Measurements from ENCODE around the gene PPDPF.

PPDPF gene, protein sequence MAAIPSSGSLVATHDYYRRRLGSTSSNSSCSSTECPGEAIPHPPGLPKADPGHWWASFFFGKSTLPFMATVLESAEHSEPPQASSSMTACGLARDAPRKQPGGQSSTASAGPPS

DNA sequence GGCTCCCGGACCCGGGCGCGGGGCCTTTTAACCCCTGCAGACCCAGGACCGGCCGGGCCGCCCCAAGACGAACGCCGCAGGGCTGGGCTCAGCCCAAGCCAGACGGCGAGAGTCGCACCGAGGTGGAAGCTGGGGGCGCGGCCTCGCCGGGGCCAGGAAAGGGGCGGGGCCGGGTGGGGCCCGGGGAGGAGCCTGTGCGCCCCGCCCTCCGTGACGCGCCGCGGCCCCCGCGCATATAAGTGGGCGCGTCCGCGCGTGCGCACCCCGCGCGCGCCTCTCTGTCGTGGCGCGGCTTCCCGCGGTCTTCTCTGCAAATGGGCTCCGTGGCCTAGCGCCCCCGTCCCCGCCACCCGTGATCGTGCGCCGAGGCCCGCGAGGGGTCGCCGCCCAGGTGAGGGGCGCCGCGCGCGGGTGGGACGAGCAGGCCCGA lies at the start of gene PPDPF:
Gene PPDPF, plus strand, starts transcription at position 262 of the 430 bp plus-strand sequence. CDS start 544 bp downstream, outside the sequence.
- DNase-seq = peak; percentile 59 to 79

DNA sequence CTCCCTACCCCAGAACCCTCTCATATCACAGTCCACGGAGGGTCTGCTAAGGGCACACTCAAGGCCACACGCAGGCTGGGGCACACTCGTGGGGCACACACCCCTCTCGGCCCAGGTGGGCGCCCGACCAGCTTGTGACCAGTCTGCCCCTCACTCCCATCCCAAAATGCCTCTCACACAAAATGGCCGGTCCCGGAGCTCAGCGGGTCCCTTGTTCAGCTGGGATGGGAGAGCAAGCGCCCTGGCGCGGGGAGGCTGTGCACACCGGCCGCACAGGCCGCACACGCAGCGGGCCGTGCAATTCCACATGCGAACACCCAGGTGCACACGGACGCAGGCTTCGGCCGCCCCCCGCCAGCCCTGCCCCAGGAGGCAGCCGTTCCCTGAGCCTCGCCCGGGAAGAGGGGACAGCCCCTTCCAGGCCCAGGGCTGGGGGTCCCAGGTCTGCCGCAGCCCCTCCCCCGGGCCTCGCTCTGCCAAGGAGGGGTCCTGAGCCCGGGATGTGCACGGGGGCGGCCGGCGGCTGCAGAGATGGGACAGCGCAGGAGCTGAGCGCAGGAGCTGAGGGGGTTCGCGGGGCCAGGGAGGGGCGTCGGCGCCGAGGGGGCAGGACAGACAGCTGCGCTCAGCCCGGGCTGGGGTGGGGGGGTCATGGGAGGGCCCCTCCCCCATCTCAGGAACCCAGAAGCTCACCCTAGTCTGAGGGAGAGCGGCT lies 49.4 kb upstream of the PPDPF start:
- peak in 1 of 2 experiments; percentile 25 for DNase-seq

DNA sequence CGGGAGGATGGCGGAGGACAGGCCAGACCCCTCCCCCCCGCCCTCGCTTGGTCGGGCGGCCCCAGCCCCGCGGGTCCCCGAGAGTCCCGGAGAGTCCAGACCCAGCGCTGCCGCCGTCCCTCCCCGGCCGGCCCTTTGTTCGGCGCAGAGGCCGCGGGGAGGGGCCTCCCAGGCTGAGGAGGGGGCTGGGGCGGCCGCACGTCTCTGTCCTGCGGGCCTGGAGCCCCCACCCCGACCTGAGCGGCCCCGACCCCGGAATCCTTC lies 48.9 kb upstream of the PPDPF start:
- no peak for DNase-seq

DNA sequence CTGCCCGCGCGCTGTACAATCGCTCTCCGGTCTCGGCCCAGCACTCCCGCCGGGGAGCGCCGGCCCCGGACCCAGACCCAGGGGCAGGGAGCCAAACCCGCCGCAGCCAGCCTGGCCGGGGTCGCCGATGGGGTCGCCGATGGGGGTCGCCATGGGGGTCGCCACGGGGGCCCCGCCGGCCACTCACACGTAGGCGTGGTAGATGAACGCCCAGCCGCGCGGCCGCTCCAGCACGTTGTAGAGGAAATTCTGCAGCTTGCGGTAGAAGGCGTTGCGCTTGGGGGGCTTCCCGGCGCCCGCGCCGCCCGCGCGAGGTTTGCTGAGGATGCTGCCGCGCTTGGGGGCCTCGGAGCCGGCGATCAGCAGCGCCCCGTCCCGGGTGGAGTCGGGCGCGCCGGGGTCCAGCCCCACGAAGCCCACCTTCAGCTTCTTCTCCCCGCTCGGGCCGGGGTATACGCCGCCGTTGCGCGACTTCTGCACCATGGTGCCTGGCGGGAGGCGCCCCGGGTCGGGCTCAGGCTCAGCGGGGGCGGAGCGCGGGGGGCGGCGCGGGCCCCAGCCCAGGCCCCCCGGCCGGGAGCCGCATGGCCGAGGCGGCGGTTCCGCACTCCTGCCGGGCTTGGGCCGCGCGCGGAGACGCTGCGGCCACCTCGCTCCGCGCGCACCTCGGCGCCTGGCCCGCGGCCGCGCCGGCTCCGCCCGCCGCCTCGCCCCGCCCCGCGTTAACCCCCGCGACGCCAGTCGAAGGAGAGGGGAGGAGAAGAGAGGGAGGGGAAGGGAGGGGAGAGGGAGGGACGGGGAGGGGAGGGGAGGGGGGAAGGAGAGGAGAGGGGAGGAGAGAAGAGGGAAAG lies 48.4 kb upstream of the PPDPF start, which contains the start of gene KCNQ2:
Gene KCNQ2, minus strand, starts transcription at position 675 of the 851 bp plus-strand sequence. Its CDS starts 192 bp downstream, at position 483.
- peak in 1 of 2 experiments; percentile 52 for DNase-seq

DNA sequence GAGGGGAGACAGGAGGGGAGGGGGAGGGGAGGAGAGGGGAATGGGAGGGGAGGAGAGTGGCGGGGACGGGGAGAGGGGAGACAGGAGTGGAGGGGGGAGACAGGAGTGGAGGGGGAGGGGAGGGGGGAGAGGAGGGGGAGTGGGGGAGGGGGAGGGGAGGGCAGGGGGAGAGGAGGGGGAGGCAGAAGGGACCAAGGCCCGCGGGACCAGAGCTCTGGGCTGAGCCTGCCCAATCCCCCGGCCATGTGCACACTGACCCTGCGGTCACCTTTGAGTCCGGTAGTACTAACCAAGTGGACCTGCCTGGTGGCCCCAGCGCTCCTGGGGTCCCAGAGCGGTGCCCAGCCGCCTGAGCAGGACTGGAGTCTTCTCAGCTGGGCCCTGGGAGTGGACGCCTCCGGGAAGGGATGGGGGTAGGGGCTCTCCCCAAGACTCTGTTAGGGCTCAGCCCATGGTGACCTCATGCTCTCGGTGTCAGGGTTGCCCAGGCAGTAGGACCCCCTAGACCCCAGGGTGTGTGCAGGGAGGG lies 47.6 kb upstream of the PPDPF start:
- no peak for DNase-seq

DNA sequence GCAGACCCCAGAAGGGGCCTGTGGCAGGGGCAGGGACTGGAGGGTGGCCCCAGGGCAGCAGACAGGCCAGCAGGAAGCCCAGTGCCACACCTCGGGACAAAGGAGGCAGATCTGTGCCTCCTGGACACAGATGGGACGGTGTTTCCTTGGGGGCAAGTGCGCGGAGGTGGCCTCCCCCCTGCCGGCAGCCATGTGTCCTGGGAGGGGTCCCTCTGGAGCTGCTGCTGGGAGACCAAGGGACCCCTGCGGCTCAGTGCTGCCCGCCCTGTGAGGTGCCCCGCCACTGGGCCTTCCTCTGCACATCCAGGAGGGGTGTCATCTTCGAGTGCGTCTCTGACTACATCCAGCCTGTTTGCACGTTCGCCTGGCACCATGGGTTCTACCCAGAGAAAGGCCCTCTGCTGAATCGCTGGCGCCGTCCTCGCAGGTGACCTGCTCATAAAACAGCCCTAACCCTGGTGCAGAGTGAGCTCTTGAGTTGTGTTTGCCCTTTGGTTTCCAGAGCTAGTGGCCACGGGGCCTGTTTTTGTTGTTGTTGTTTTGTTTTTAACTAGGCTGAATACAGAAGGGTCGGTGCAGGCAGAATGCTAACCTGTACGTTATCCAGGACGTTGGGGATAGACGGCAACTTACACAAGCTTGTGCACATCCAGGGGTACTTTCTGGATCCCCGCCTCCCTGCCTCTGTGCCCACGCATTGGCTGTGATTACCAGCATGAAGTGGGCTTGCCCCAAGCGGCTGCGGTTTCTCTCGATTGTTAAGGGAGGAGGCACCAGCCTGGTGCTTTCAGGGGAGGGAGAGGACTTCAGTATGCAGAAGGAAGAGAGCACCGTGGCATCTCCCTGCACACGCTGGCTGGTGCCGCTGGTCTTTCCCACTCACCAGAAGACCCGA lies 46.8 kb upstream of the PPDPF start:
- peak in 1 of 2 experiments; percentile 45 for DNase-seq

DNA sequence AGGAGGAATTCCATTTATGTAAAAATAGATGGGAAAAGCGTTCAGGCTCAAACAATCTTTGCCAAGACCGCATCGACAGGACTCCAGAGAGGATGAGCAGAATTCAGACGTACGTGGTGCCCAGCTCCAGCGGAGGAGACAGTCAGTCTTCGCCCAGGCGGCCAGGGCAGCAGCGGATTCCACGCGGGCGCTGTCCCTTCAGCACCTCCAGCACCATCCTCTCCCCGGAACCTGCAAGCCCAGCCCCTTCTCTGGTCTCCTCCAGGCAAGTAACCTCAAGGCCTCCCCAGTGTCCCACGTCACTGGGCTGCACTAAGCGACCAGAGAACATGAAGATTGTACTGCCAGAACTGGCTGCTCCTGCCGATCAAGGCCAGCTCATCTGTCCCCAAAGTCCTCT lies 45.4 kb upstream of the PPDPF start:
- no peak for DNase-seq

DNA sequence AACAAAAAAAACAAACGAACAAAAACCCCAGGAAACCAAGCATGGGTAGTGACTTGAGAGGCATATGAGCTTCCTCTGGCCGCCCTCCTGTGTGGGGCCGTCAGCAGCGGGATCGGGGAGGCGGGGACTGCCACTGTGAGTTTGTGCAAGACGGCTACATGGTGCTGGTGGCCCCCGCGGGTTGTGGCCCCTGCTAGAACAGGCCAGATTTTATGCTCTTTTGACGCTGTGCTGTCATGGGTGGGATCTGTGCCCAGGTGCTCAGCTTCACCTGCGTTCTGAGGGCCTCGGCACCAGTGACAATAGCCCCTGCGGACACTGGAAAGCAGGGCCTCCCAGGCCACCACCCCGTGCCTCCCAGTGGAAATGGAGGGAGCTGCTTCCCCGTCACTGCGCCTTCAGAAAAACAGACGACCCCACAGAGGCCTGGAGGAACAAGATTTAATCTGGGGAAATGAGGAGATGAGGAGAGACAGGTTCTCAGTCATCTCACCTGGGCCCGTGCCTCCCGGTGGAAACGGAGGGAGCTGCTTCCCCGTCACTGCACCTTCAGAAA lies 43.4 kb upstream of the PPDPF start:
- DNase-seq = no peak

DNA sequence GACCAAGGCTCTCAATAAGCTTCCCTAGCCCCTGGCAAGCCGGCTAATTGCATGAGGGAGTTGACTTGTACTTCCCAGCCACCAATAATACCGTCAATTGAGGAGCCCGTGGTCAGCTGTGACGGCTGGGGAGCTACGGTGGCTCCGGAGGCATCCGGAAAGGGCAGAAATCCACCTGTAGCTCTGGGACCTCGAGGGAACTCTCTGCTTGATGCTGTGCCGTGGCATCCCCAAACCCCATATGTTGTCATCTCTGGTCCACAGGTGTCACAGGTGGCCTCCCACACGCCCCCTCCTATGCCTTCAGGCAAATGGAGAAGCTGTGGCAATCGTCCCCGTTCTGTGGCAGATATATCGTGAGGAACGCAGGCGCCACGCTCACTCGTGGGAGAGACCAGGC lies 42.6 kb upstream of the PPDPF start:
- DNase-seq = no peak

DNA sequence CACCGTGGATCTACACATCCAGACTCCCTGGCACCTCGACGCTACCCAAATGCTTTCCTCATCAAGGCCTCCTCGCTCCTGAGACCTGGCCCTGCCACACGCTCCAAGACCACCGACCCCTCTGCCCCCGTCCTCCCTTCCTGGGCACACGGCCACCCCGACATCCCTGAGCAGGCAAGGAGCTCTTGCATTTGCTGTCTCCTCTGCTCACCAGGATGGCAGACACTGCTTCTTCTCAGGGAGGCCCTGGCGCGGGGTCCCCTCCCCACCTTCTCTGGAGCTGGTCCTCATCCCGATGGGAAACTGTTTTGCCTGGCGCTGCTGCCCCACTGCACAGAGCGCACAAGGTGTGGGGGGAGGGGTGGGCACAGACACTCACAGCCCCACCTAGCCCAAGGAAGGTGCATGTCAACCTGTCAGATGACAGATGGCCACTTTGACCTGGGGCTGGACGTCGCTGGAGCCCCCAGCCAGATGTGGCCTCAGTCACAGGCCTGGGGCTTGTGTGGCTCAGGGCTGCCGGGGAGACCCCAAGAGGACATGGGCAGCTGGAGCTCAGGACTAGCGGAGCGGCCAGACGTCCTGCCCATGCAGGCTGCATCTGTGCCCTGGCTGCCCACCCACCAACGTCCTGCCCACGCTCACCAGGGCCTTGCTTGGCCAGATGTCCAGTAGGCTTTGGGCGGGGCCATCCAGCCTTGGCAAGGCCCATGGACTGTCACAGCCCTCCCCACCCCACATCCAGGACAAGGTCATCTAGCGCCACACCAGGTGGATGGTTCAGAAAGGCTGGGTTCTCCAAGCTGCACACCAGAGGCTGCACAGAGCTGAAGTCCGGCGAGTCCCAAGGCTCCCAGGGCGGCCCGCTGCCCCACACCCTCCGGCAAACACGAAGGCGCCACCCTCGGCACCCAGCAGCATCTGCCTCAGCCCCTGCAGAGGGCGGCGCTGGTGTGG lies 41.9 kb upstream of the PPDPF start:
- DNase-seq = no peak

DNA sequence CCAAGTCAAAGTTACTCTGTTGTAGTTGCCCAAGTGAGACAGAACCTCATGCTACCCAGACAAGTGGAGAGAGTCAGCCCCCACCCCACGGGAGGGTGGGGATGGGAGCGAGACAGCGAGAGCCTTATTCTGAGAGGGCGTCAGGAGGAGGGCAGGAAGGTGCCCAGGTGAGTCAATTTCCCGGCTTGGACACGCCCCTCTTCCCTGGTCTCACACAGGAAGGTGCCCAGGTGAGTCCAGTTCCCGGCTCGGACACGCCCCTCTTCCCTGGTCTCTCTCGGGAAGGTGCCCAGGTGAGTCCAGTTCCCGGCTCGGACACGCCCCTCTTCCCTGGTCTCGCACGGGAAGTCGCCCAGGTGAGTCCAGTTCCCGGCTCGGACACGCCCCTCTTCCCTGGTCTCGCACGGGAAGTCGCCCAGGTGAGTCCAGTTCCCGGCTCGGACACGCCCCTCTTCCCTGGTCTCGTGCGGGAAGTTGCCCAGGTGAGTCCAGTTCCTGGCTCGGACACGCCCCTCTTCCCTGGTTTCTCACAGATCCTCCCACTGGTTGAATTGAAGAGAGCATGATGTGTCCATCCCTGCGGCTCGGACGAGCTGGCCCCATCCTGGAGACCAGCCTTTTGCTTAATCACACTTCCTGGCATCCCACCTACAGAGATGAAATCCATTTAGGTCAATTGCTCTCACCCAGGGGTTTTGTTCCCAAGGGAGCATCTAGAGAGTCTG lies 40.7 kb upstream of the PPDPF start:
- DNase-seq = peak in 1 of 2 experiments; percentile 66

DNA sequence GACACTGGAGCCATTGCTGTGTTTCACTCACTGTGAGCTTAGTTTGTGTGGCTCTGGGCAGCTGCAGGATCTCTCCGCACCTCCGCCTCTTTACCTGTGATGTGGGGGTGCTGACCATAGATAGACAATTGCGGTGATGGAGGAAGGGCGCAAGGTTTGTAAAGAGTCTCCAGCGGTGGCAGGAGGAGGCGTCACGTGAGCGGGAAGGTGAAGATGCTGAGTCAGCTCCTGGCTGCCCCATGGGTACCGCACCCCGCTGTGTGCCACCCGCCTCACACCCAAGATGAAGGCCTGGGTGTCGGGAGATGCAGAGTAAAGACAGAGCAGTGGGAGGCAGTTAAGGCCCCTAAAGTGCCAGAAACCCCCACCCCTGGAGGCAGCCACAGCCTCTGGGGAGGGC lies 39.1 kb upstream of the PPDPF start:
- DNase-seq = no peak

DNA sequence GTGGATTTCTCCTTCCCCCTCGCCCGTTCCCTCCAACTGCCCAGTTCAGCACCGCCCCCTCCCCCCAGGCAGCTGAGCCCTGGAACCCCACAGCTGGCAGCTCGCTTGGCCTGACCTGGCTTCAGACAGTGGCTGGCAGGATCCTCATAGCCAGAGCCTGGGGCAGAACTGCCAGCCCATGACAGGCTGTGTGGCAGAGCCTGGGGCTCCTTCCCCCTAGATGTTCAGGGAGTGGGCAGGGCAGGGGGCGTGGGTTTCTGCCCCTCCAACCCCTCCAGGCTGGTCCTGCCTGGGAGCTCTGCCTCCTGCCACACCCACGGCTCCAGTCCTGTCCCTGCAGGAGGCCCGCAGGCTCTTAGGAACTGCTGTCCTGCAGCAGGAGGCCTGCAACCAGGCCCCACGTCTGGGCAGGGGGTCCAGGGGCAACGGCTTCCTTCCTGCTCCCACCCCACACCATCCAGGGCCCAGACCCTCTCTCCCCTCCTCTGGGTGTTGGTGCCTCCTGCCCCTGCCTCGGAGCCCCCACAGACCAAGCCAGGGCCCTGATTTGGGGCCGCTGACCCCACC lies 38.5 kb upstream of the PPDPF start:
- DNase-seq = no peak

DNA sequence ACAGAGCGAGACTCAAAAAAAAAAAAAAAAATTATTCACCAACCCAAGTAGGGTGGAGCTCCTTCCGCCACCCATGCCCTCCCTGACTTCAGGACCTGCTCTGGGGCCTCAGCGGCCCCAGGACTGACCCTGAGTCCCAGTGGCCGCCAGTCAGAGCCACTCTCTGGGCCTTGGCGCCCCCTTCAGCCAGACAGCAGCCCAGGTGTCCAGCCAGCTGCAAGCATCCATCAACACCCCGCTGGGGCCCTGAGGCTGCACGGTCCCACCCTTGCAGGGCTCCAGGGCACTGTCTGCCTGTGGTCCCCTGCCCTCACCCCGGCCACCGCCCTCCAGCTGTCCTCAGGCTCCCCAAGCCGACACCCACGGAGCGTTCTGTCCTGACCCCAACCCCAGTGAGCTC lies 36.7 kb upstream of the PPDPF start:
- peak; percentile 31 to 57 for DNase-seq

DNA sequence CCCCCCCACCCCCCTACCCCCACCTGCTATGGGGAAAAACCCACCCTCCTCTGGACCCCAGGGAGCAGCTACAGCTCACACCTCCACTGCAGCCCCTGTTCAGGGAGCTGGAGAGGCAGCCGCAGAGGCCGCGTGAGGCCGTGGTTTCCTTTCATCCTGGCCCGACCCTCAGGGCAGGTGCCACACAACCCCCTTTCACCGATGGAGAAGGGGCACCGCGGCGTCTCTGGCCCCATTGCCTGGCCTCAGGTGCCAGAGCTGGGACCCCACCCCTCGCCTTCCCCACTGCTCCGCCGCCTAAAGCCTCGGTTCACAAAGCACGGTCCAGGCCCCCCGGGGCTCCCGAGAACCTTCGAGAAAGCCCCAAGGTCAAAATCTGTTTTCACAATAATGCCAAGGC lies 36.3 kb upstream of the PPDPF start:
- DNase-seq = no peak

DNA sequence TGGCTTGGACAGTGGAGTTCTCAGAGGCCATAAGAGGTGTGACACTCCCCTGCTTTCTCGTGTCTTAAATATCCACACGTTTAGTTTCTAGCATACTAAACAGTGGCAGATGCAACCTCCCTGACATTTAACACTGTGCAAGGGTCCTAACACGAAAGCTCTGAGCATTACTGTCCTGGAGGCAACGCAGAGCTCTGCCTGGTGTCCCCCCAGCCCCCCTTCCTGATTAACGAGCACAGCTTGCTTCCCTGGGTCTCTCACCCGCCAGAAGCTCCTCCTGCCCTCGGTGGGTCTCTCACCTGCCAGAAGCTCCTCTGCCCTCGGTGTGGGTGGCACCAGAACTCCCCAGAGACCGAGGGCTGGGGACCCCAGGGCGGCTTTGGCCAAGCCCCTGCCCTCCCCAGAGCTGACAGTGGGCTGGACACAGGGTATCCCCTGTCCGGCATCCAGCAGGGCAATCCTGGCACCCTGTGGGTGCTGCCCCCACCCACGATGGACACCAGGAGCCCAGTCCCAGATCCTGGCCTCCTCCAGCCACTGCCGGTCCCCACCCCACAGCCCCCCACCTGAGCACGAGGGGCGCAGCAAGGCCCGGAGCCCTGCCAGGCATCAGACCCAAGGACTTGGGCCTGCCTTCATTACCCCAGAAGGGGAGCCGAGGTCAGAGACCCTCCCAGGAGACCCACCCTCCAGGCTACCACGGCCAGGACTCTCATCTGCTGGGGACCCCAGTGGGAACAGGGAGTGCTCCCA lies 35.7 kb upstream of the PPDPF start:
- DNase-seq = peak in 1 of 2 experiments; percentile 52

DNA sequence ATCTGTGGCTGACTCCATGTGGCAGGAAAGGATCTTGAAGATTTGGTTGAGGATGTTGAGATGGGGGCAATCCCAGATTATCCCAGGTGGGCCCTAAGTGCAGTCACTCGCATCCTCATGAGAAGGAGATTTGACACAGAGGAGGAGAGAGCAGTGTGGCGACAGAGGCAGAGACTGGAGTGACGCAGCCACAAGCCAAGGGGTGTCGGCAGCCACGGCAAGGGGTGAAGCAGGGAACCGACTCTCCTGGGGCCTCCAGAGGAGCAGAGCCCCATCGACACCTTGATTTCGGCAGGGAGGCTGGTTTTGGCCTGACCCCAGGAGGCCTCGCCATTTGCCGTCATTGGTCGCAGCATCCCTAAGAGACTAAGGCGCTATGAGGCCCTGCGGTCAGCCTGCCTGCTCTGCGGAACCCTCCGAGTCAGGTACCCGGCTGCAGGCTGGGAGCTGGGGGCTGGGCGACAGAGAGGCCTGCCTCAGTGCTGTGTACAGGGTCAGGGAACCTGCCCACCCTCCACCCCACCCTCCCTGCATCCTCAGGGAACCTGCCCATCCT lies 34.2 kb upstream of the PPDPF start:
- DNase-seq = no peak

DNA sequence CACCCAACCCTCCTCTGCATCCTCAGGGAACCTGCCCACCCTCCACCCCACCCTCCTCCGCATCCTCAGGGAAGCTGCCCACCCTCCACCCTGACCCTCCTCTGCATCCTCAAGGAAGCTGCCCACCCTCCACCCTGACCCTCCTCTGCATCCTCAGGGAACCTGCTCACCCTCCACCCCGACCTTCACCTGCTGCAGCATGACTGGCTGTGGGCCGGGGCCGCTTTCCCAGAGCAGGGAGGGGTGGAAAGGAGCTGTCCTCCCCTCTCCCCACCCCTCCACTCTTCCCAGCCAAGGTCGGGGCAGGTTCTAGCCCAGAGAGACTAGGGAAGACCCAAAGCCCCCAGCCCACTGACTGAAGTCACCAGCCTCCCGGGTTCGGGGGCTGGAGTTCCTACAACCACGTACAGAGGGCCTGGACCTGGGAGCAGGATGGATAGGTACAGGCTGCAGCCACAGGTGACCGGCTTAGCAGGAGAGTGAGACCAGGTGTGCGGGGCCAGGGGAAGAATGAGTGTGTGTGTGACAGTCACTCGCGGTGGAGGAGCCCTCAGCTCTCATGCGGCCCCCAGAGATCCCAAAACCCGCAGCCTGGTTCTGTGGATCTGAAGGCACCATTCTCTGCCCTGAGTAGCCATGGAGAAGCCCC lies 33.3 kb upstream of the PPDPF start:
- no peak for DNase-seq
